IMR-90 (cell line): ENCODE measurements around the gene LTBP4. TPM values are rescaled to one million over a fixed set of nuclear protein-coding genes. Genes with fewer than 3 reads are reported as not detected.

Source experiments
- ATAC-seq: fragments of 200-7000 bp; cut with Tn5 transposase; 2 replicates; pipeline ENCODE4 v1.9.1; 2020; ENCODE audit warnings: low read depth, mild to moderate bottlenecking, moderate library complexity
- BruUV-seq: library from RNA; stranded (reverse); fragments of 400-500 nt; replicated peaks from 2 replicates; lab custom pipeline; 2021; lab: Mats Ljungman, UMichigan
- CTCF ChIA-PET: fragments of 300-600 bp; formaldehyde crosslinking; extraction: SDS; loops from one replicate; lab custom pipeline; 2021; ENCODE audit warnings: antibody characterized with exemption; lab: Yijun Ruan, JAX
- POLR2A ChIA-PET: fragments of 300-600 bp; sonication (Branson Sonifier 250); formaldehyde crosslinking; loops from one replicate; lab custom pipeline; 2022; ENCODE audit warnings: antibody characterized with exemption; ENCODE audit not compliant: unreplicated experiment; lab: Charles Lee
- DNase-seq: peaks from one replicate; pipeline ENCODE4 v3.0.0; 2013
- H2AFZ ChIP-seq: replicated peaks from 2 replicates; pipeline ENCODE3; 2013; ENCODE audit warnings: low read length, mild to moderate bottlenecking; ENCODE audit not compliant: poor library complexity
- H2AK5ac ChIP-seq: 2 replicates; pipeline ENCODE4 v1.6.1; 2013; ENCODE audit warnings: low read depth, low read length, inconsistent platforms
- H2AK9ac ChIP-seq: replicated peaks from 2 replicates; pipeline ENCODE3; 2013; ENCODE audit warnings: mild to moderate bottlenecking, low read depth, low read length, moderate library complexity; ENCODE audit not compliant: poor library complexity
- H2BK120ac ChIP-seq: 2 replicates; pipeline ENCODE4 v1.6.1; 2013; ENCODE audit warnings: low read depth, low read length, inconsistent platforms
- H2BK15ac ChIP-seq: 3 replicates; pipeline ENCODE4 v1.6.1; 2013; ENCODE audit warnings: low read depth, low read length, inconsistent platforms
- H2BK20ac ChIP-seq: 2 replicates; pipeline ENCODE4 v1.6.1; 2013; ENCODE audit warnings: low read depth, mild to moderate bottlenecking, inconsistent platforms, low read length, moderate library complexity
- H2BK5ac ChIP-seq: 2 replicates; pipeline ENCODE4 v1.6.1; 2013; ENCODE audit warnings: mild to moderate bottlenecking, low read depth, low read length, inconsistent platforms; ENCODE audit not compliant: poor library complexity, severe bottlenecking
- H3K14ac ChIP-seq: replicated peaks from 2 replicates; pipeline ENCODE4 v1.6.1; 2013; ENCODE audit warnings: low read depth, low read length, inconsistent platforms
- H3K18ac ChIP-seq: 2 replicates; pipeline ENCODE4 v1.6.1; 2013; ENCODE audit warnings: low read depth, low read length, control low read depth
- H3K23ac ChIP-seq: 2 replicates; pipeline ENCODE4 v1.6.1; 2013; ENCODE audit warnings: low read depth, low read length, inconsistent platforms
- H3K27ac ChIP-seq: 2 replicates; pipeline ENCODE4 v1.5.1; 2013; ENCODE audit warnings: mild to moderate bottlenecking, control low read depth, low read length; ENCODE audit not compliant: insufficient read depth
- H3K27me3 ChIP-seq: 2 replicates; pipeline ENCODE4 v1.6.1; 2013; ENCODE audit warnings: low read length; ENCODE audit not compliant: control insufficient read depth, insufficient read depth
- H3K36me3 ChIP-seq: 2 replicates; pipeline ENCODE4 v1.6.1; 2013; ENCODE audit warnings: low read length, mixed read lengths; ENCODE audit not compliant: control insufficient read depth, insufficient read depth
- H3K4ac ChIP-seq: 2 replicates; pipeline ENCODE4 v1.6.1; 2013; ENCODE audit warnings: low read depth, low read length, inconsistent platforms
- H3K4me1 ChIP-seq: 2 replicates; pipeline ENCODE4 v1.6.1; 2013; ENCODE audit warnings: low read length, mixed read lengths; ENCODE audit not compliant: control insufficient read depth, insufficient read depth
- H3K4me2 ChIP-seq: 2 replicates; pipeline ENCODE4 v1.6.1; 2013; ENCODE audit warnings: low read depth, mild to moderate bottlenecking, control low read depth, low read length, moderate library complexity
- H3K4me3 ChIP-seq: 2 replicates; pipeline ENCODE4 v1.5.1; 2013; ENCODE audit warnings: low read depth, mild to moderate bottlenecking, control low read depth, low read length, moderate library complexity; ENCODE audit not compliant: insufficient read depth
- H3K56ac ChIP-seq: 2 replicates; pipeline ENCODE4 v1.6.1; 2013; ENCODE audit warnings: low read length, inconsistent platforms; ENCODE audit not compliant: insufficient read depth; ENCODE audit errors: extremely low read depth
- H3K79me1 ChIP-seq, 2 experiments: 2 replicates each; pipeline ENCODE4 v1.6.1; 2013; ENCODE audit warnings: low read length in 2 of 2, inconsistent platforms in 1 of 2, low read depth in 1 of 2
- H3K9ac ChIP-seq: 2 replicates; pipeline ENCODE4 v1.6.1; 2013; ENCODE audit warnings: low read depth, low read length, control low read depth
- H3K9me1 ChIP-seq: 2 replicates; pipeline ENCODE4 v1.6.1; 2013; ENCODE audit warnings: low read length, inconsistent platforms; ENCODE audit not compliant: insufficient read depth
- H3K9me3 ChIP-seq: 2 replicates; pipeline ENCODE4 v1.6.1; 2013; ENCODE audit warnings: low read length; ENCODE audit not compliant: control insufficient read depth, insufficient read depth
- H4K20me1 ChIP-seq: 2 replicates; pipeline ENCODE4 v1.6.1; 2013; ENCODE audit warnings: low read length, inconsistent platforms; ENCODE audit not compliant: insufficient read depth
- H4K5ac ChIP-seq: 2 replicates; pipeline ENCODE4 v1.6.1; 2013; ENCODE audit warnings: mild to moderate bottlenecking, low read depth, low read length, control low read depth
- H4K8ac ChIP-seq, 2 experiments: 2 replicates each; pipeline ENCODE4 v1.6.1; 2013; ENCODE audit warnings: low read depth in 2 of 2, low read length in 2 of 2, control low read depth in 1 of 2, inconsistent platforms in 1 of 2
- H4K91ac ChIP-seq: 2 replicates; pipeline ENCODE4 v1.6.1; 2013; ENCODE audit warnings: low read depth, low read length, inconsistent platforms; ENCODE audit not compliant: insufficient read depth
- CEBPB ChIP-seq: IDR thresholded peaks from 2 replicates; pipeline ENCODE4 v1.6.1; 2012; ENCODE audit warnings: low read depth, low read length, improper control_type of control experiment
- MXI1 ChIP-seq: IDR thresholded peaks from 2 replicates; pipeline ENCODE4 v1.6.1; 2012; ENCODE audit warnings: low read depth, mild to moderate bottlenecking, low read length, moderate library complexity, borderline replicate concordance
- NFE2L2 ChIP-seq: fragments of 150-350 bp; IDR thresholded peaks from 2 replicates; pipeline ENCODE4 v1.6.1; 2016; ENCODE audit warnings: low read depth, mild to moderate bottlenecking, low read length
- RCOR1 ChIP-seq: IDR thresholded peaks from 2 replicates; pipeline ENCODE4 v1.6.1; 2012; ENCODE audit warnings: mild to moderate bottlenecking, low read length, improper control_type of control experiment; ENCODE audit not compliant: insufficient replicate concordance
- RFX5 ChIP-seq: IDR thresholded peaks from 2 replicates; pipeline ENCODE4 v1.8.0; 2012; ENCODE audit warnings: low read depth, mild to moderate bottlenecking, low read length, moderate library complexity
- WGBS, 2 experiments: methylation state at CpG; one replicate each; pipeline versions ENCODE4 v1.1.5 to v1.1.7; 2013; ENCODE audit warnings: missing lambda C conversion rate in 2 of 2; ENCODE audit not compliant: insufficient read length in 1 of 2; ENCODE audit errors: extremely low coverage in 2 of 2; 5-methylcytosine and 5-hydroxymethylcytosine counted together
- dilution Hi-C: fragments of 300-500 bp; cut with HindIII; formaldehyde crosslinking; loops from one replicate; pipeline ENCODE4 v1.14.3; 2018; ENCODE audit warnings: low sequenced_read_pairs; ENCODE audit not compliant: unreplicated experiment
- in situ Hi-C: fragments of 300-500 bp; cut with MboI; formaldehyde crosslinking; loops from 3 replicates; pipeline ENCODE4 v1.14.3; 2019; ENCODE audit warnings: low sequenced_read_pairs, inconsistent platforms, mixed read lengths
- intact Hi-C: fragments of 100-400 bp; cut with micrococcal nuclease; formaldehyde crosslinking; loops from 2 replicates; pipeline ENCODE4 v1.10.0; 2022
- polyA plus RNA-seq, 3 experiments: library from polyadenylated mRNA; depleted of rRNA; stranded (reverse); fragments of >200 nt; gene quantifications; 2 replicates each; pipeline ENCODE4 v1.2.3, GENCODE V29; 2012; ENCODE audit warnings: low replicate concordance in 1 of 3
- total RNA-seq: library from RNA; depleted of rRNA; stranded (reverse); fragments of >200 nt; gene quantifications from 2 replicates; pipeline ENCODE4 v1.2.3, GENCODE V29; 2012
- TF ChIP-seq, protein P1 (sequence below): conservative IDR thresholded peaks from 2 replicates; pipeline ENCODE4 v1.5.1; 2012; ENCODE audit warnings: mild to moderate bottlenecking, low read depth, low read length, improper control_type of control experiment

The LTBP4 gene
- total and polyA plus RNA-seq, 2 of the 4 experiments (the other 2 are of a cell fraction): 14.7 to 70.3 TPM

DNA sequence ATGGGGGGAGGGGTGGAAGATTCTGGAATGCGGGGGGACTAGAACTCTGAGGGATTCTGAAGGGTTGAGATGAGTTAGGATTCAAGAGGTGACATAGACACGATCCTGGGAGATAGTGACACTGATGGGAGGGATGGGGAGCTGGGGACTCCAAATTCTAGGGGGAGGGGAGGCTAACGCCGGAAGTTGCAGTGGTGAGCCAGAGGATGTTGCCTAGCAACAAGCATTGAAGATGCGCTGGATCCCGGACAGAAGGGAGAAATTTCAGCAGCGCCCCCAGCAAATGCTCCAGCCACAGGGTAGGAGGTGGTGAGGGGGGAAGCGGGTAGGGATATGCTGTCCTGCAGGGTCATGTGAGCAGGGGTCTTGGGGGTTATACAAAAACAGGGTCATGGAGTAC lies 6.9 kb upstream of the LTBP4 start:
- ATAC-seq (no peak), DNase-seq (no peak)
- H3K23ac ChIP-seq: no peak overlapping the region
- H4K8ac ChIP-seq: 0 out of 4 replicates have a peak overlapping the region, but pooled peaks of 1 of the 2 experiments have one; percentile 35
- peak overlapping the region; percentile 83 for H2AFZ ChIP-seq
- no peaks in the 10 kb centered on the region for H3K9me3 ChIP-seq
- H3K4me3 ChIP-seq: no peak overlapping the region
- intact Hi-C loops (loop anchor here (10.0 kb wide), 1 partner anchor 459 kb away; no protein-coding TSS in a partner anchor), dilution Hi-C loops (no loop called here), in situ Hi-C loops (no loop called here)
- peak overlapping the region; percentile 71; the same call in 1 of the 2 replicates for H3K4me2 ChIP-seq
- H3K9me1 ChIP-seq: no peaks in the 10 kb centered on the region
- no peak overlapping the region for H3K4ac ChIP-seq
- H3K27ac ChIP-seq: no peak overlapping the region
- no peaks in the 10 kb centered on the region for H3K27me3 ChIP-seq
- TF ChIP-seq, protein P1, sequence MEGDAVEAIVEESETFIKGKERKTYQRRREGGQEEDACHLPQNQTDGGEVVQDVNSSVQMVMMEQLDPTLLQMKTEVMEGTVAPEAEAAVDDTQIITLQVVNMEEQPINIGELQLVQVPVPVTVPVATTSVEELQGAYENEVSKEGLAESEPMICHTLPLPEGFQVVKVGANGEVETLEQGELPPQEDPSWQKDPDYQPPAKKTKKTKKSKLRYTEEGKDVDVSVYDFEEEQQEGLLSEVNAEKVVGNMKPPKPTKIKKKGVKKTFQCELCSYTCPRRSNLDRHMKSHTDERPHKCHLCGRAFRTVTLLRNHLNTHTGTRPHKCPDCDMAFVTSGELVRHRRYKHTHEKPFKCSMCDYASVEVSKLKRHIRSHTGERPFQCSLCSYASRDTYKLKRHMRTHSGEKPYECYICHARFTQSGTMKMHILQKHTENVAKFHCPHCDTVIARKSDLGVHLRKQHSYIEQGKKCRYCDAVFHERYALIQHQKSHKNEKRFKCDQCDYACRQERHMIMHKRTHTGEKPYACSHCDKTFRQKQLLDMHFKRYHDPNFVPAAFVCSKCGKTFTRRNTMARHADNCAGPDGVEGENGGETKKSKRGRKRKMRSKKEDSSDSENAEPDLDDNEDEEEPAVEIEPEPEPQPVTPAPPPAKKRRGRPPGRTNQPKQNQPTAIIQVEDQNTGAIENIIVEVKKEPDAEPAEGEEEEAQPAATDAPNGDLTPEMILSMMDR: no peak
- TF ChIP-seq RFX5 (no peak), NFE2L2 (no peak), CEBPB (no peak), RCOR1 (no peak), MXI1 (no peak)
- H3K56ac ChIP-seq: no peak overlapping the region
- no peak overlapping the region for H2BK5ac ChIP-seq
- ChIA-PET CTCF (no interaction called here), POLR2A (no interaction called here)
- H3K9ac ChIP-seq: no peak overlapping the region
- peaks cover 0 to 2% of the 10 kb centered on the region in 2 experiments; a peak in 1 of 4 replicates for H3K79me1 ChIP-seq
- H2BK20ac ChIP-seq: no peak overlapping the region
- no peak overlapping the region for H3K18ac ChIP-seq
- H4K20me1 ChIP-seq: peaks cover 8% of the 10 kb centered on the region; the same call in 1 of the 2 replicates
- no TSS peak for BruUV-seq
- H2AK9ac ChIP-seq: peak overlapping the region; percentile 77
- H3K14ac ChIP-seq: no peak overlapping the region
- 14% methylated on average over 7 of the region's 8 CpGs; no CpG with 5 or more reads in 1 of the 2 experiments for WGBS, 2 experiments
- no peak overlapping the region for H2BK120ac ChIP-seq
- H4K5ac ChIP-seq: no peak overlapping the region
- H4K91ac ChIP-seq: no peak overlapping the region
- peaks cover 8% of the 10 kb centered on the region for H3K4me1 ChIP-seq
- no peak overlapping the region; the same call in 2 of the 3 replicates for H2BK15ac ChIP-seq
- H2AK5ac ChIP-seq: peak overlapping the region; percentile 35; the same call in 1 of the 2 replicates
- H3K36me3 ChIP-seq: peaks cover 9% of the 10 kb centered on the region
